H1 (cell line): ENCODE results near the gene GSDME. TPM values are rescaled to one million over a fixed set of nuclear protein-coding genes. Genes with fewer than 3 reads are reported as not detected.

Source experiments
- ATF2 ChIP-seq: IDR thresholded peaks from 2 replicates; pipeline ENCODE4 v1.6.1; 2012; ENCODE audit warnings: low read length, inconsistent platforms
- CBX5 ChIP-seq: fragments of 300-800, 300-1000 bp; sonication (generic); IDR thresholded peaks from 2 replicates; pipeline ENCODE4 v1.7.1; 2016; ENCODE audit warnings: antibody characterized with exemption, low read length, low read depth
- CHD1 ChIP-seq: IDR thresholded peaks from 2 replicates; pipeline ENCODE4 v1.6.1; 2012; ENCODE audit warnings: low read depth, low read length, improper control_type of control experiment
- CREB1 ChIP-seq: IDR thresholded peaks from 2 replicates; pipeline ENCODE4 v1.6.1; 2012; ENCODE audit warnings: inconsistent platforms
- KDM5A ChIP-seq: fragments of 200-600 bp; IDR thresholded peaks from 2 replicates; pipeline ENCODE4 v1.7.1; 2012; ENCODE audit warnings: mild to moderate bottlenecking, low read length, inconsistent platforms, mixed read lengths
- SUZ12 ChIP-seq: fragments of 200-600 bp; sonication (generic); IDR thresholded peaks from 2 replicates; pipeline ENCODE4 v1.6.1; 2012; ENCODE audit warnings: mild to moderate bottlenecking, inconsistent platforms, low read length, moderate library complexity, mixed read lengths
- TAF7 ChIP-seq: optimal IDR thresholded peaks from 2 replicates; pipeline ENCODE3; 2011; ENCODE audit warnings: low read depth, mild to moderate bottlenecking, inconsistent platforms, low read length, moderate library complexity, borderline replicate concordance
- polyA plus RNA-seq, 7 experiments: library from polyadenylated mRNA; depleted of rRNA in 3 of 7; stranded (reverse) in 5 of 7; unstranded in 2 of 7; fragments of >200 nt in 5 of 7; fragments of 200-250 nt in 2 of 7; gene quantifications; 1 replicate in 5 of 7; 2 replicates in 1 of 7; 4 replicates in 1 of 7; pipeline versions ENCODE4 v1.2.1 to v1.2.3, GENCODE V29; 2011 to 2013; ENCODE audit warnings: missing spikeins in 2 of 7, mixed read lengths in 2 of 7
- total RNA-seq: library from RNA; stranded (reverse); fragmentation: NEBNext Ultra II Directional; extraction: Animal tissue kit (Norgen Biotek cat#: 25700); gene quantifications from 2 replicates; pipeline ENCODE4 v1.2.1, GENCODE V29; 2021

Gene GSDME
- total and polyA plus RNA-seq, 2 of the 8 experiments (the other 6 are each of a cell fraction or from before 2014, with no cell fraction given) = 5.4 to 7.6 TPM

GRCh38 chr7:24706211-24707170 lies 50.8 kb downstream of the GSDME start (continued):
- TF ChIP-seq ATF2 = no peak
- no peak for TF ChIP-seq KDM5A
- TF ChIP-seq SUZ12 = no peak
- no peak for TF ChIP-seq CBX5
- no peak for TF ChIP-seq CREB1
- no peak for TF ChIP-seq CHD1
- TF ChIP-seq TAF7 = no peak
